NT2/D1 (cell line): ENCODE measurements around the gene TGM1.

Experiments used
- DNase-seq: peaks from one replicate; pipeline ENCODE4 v3.0.0-alpha.2; 2011; ENCODE audit warnings: low read depth, low spot score
- H3K27me3 ChIP-seq: 2 replicates; pipeline ENCODE4 v1.6.0; 2011; ENCODE audit warnings: mild to moderate bottlenecking; ENCODE audit not compliant: insufficient read length, insufficient read depth
- H3K36me3 ChIP-seq: 2 replicates; pipeline ENCODE4 v1.6.1; 2011; ENCODE audit warnings: mild to moderate bottlenecking, low read length, mixed read lengths; ENCODE audit not compliant: insufficient read depth, insufficient read length
- H3K4me1 ChIP-seq: 2 replicates; pipeline ENCODE4 v1.5.1; 2011; ENCODE audit not compliant: insufficient read depth, insufficient read length
- H3K4me3 ChIP-seq: 2 replicates; pipeline ENCODE4 v1.5.1; 2011; ENCODE audit warnings: low read depth; ENCODE audit not compliant: insufficient read length
- H3K9ac ChIP-seq: 2 replicates; pipeline ENCODE4 v1.6.0; 2011; ENCODE audit warnings: low read depth; ENCODE audit not compliant: insufficient read length
- H3K9me3 ChIP-seq: 2 replicates; pipeline ENCODE4 v1.5.1; 2011; ENCODE audit warnings: mild to moderate bottlenecking, low read length; ENCODE audit not compliant: insufficient read depth
- SUZ12 ChIP-seq: IDR thresholded peaks from 2 replicates; pipeline ENCODE4 v1.6.1; 2011; ENCODE audit not compliant: insufficient read length, insufficient read depth; ENCODE audit errors: extremely low read depth
- YY1 ChIP-seq: IDR thresholded peaks from 2 replicates; pipeline ENCODE4 v1.6.1; 2011; ENCODE audit not compliant: insufficient read length, insufficient read depth
- ZNF274 ChIP-seq: IDR thresholded peaks from 2 replicates; pipeline ENCODE4 v1.6.1; 2011; ENCODE audit warnings: mild to moderate bottlenecking, low read depth, low read length

Gene TGM1

GRCh38 chr14:24281636-24282035 lies 18.7 kb upstream of the TGM1 start:
- peaks cover 4% of the 10 kb centered on the region for H3K4me1 ChIP-seq
- TF ChIP-seq YY1 (no peak), SUZ12 (no peak), ZNF274 (no peak)

GRCh38 chr14:24280797-24281460 lies 18.0 kb upstream of the TGM1 start:
- Histone ChIP-seq H3K9ac (no peak overlapping the region), H3K36me3 (no peaks in the 10 kb centered on the region), H3K4me3 (no peak overlapping the region), H3K4me1 (peaks cover 4% of the 10 kb centered on the region), H3K9me3 (no peaks in the 10 kb centered on the region), H3K27me3 (no peaks in the 10 kb centered on the region)
- DNase-seq = no peak
- TF ChIP-seq SUZ12 (no peak), ZNF274 (no peak), YY1 (no peak)

More at GRCh38 chr14:24281636-24282035, 18.7 kb upstream of the TGM1 start:
- H3K9ac ChIP-seq = no peak overlapping the region
- H3K9me3 ChIP-seq = no peaks in the 10 kb centered on the region
- no peaks in the 10 kb centered on the region for H3K27me3 ChIP-seq
- H3K4me3 ChIP-seq = no peak overlapping the region
- no peak for DNase-seq
- H3K36me3 ChIP-seq = no peaks in the 10 kb centered on the region

- H3K27me3 ChIP-seq = no peaks in the 10 kb centered on the region
- H3K4me3 ChIP-seq = no peak overlapping the region
- peaks cover 4% of the 10 kb centered on the region for H3K4me1 ChIP-seq
- H3K9ac ChIP-seq = no peak overlapping the region
- H3K36me3 ChIP-seq = no peaks in the 10 kb centered on the region
- no peak for TF ChIP-seq SUZ12
- TF ChIP-seq ZNF274 = no peak
- TF ChIP-seq YY1 = no peak
- DNase-seq = no peak
- no peaks in the 10 kb centered on the region for H3K9me3 ChIP-seq
Observed at GRCh38 chr14:24279301-24280186, 16.6 kb upstream of the TGM1 start.

- DNase-seq = no peak
Observed at GRCh38 chr14:24278424-24278823, 15.4 kb upstream of the TGM1 start.

GRCh38 chr14:24277606-24278321 lies 14.8 kb upstream of the TGM1 start:
- Histone ChIP-seq H3K4me3 (no peak overlapping the region), H3K9ac (no peak overlapping the region), H3K27me3 (no peaks in the 10 kb centered on the region), H3K9me3 (no peaks in the 10 kb centered on the region), H3K36me3 (peaks cover 4% of the 10 kb centered on the region), H3K4me1 (peaks cover 4% of the 10 kb centered on the region)
- no peak for TF ChIP-seq SUZ12
- no peak for TF ChIP-seq YY1
- no peak for TF ChIP-seq ZNF274
- DNase-seq = no peak

More at GRCh38 chr14:24278424-24278823, 15.4 kb upstream of the TGM1 start:
- Histone ChIP-seq H3K4me1 (peaks cover 4% of the 10 kb centered on the region), H3K9me3 (no peaks in the 10 kb centered on the region), H3K36me3 (peaks cover 3% of the 10 kb centered on the region), H3K4me3 (no peak overlapping the region), H3K9ac (no peak overlapping the region), H3K27me3 (no peaks in the 10 kb centered on the region)
- TF ChIP-seq SUZ12 = no peak
- TF ChIP-seq YY1 = no peak
- TF ChIP-seq ZNF274 = no peak

GRCh38 chr14:24277071-24277470 lies 14.1 kb upstream of the TGM1 start:
- TF ChIP-seq SUZ12 (no peak), YY1 (no peak), ZNF274 (no peak)

GRCh38 chr14:24274101-24274543 lies 11.1 kb upstream of the TGM1 start:
- Histone ChIP-seq H3K4me3 (no peak overlapping the region), H3K9ac (no peak overlapping the region), H3K27me3 (no peaks in the 10 kb centered on the region), H3K4me1 (no peaks in the 10 kb centered on the region), H3K36me3 (peaks cover 15% of the 10 kb centered on the region), H3K9me3 (no peaks in the 10 kb centered on the region)
- no peak for DNase-seq
- no peak for TF ChIP-seq ZNF274
- TF ChIP-seq SUZ12 = no peak
- TF ChIP-seq YY1 = no peak

More at GRCh38 chr14:24277071-24277470, 14.1 kb upstream of the TGM1 start:
- no peaks in the 10 kb centered on the region for H3K27me3 ChIP-seq
- peaks cover 4% of the 10 kb centered on the region for H3K36me3 ChIP-seq
- no peak overlapping the region for H3K4me3 ChIP-seq
- no peak for DNase-seq
- H3K4me1 ChIP-seq = peaks cover 4% of the 10 kb centered on the region
- no peaks in the 10 kb centered on the region for H3K9me3 ChIP-seq
- H3K9ac ChIP-seq = no peak overlapping the region
